Articular chondrocyte of knee joint (primary cell): ENCODE results near the gene HDHD2. TPM values are rescaled to one million over a fixed set of nuclear protein-coding genes. Genes with fewer than 3 reads are reported as not detected.

Source experiments
- small RNA-seq: library from RNA; depleted of rRNA; stranded (forward); fragments of <200 nt; gene quantifications from one replicate; pipeline ENCODE3, GENCODE V24; 2012
- total RNA-seq: library from RNA; depleted of rRNA; stranded (reverse); fragments of >200 nt; gene quantifications from 2 replicates; pipeline ENCODE4 v1.2.3, GENCODE V29; 2012

HDHD2 gene, protein sequence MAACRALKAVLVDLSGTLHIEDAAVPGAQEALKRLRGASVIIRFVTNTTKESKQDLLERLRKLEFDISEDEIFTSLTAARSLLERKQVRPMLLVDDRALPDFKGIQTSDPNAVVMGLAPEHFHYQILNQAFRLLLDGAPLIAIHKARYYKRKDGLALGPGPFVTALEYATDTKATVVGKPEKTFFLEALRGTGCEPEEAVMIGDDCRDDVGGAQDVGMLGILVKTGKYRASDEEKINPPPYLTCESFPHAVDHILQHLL
- 18.6 and 21.2 TPM in 2 replicates for total RNA-seq

DNA sequence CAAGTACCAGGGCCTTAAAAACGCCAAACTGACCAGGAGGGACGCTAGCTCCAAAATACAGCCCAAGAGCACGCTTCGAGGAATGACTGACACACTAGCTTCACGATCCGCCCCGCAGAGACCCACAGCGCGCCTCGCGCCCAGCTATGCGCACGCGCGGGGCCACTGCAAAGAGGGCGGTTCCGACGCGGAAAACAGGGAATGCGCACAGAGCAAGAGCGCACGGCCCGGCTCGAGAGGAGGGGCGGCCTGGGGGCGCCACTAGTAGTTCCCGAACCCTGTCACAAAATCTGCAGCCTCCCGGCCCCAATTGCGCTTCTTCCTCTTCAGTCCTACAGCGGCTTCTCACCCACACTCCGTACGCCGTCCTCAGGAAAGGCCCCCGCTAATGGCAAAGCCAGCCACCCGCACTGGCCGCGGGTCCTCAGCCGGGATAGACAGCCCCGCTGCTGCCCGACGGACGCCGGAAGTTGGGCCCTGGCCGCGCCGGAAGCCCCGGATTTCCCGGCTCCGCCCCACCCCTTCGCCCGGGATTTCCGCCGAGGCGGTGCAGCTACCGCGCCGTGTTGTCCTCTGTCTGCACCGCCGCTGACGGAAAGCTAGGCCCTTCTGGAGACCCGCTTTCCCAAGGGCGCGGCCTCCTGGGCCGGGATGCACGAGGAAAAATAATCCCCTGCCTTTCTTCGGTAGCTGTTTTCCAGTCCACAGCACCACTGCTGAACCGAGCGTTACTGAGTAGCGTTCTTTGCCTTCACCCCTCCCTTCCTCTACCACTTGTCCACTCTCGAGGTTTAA is at the start of gene HDHD2:
TSS of gene HDHD2 (minus strand) at position 472 of the 795 bp plus-strand sequence. CDS start 14,061 bp downstream, outside the sequence.

GRCh38 chr18:47175898-47176575 is 25.7 kb upstream of the HDHD2 start, which contains the start of gene IER3IP1:
Gene IER3IP1 (minus strand): TSS chr18:47176364. CDS start chr18:47176277, 87 bp downstream.

Small RNAs within 50 kb of the gene (small RNA-seq; reads per million reads assigned to genes)
- gene AC012254.4: not detected

Other genes starting within 250 kb of the HDHD2 start
- 44.6 and 46.3 TPM in 2 replicates for gene PIAS2, start 233.0 kb downstream of the HDHD2 start, total RNA-seq
- 5.9 and 10.2 TPM in 2 replicates for gene KATNAL2, start 232.9 kb downstream of the HDHD2 start, total RNA-seq
- not detected in 2 replicates for gene ELOA2, start 114.9 kb downstream of the HDHD2 start, total RNA-seq
- 21.0 and 28.1 TPM in 2 replicates for gene IER3IP1, start 25.9 kb upstream of the HDHD2 start, total RNA-seq
- gene SKOR2, start 101.2 kb upstream of the HDHD2 start, total RNA-seq: not detected in 2 replicates